Pons (tissue), 1 donor: ENCODE data around the gene SPRED1.

Experiments
- DNase-seq: peaks from one replicate; pipeline ENCODE4 v3.0.0-alpha.2; 2016; ENCODE audit warnings: low spot score

SPRED1 gene

DNA sequence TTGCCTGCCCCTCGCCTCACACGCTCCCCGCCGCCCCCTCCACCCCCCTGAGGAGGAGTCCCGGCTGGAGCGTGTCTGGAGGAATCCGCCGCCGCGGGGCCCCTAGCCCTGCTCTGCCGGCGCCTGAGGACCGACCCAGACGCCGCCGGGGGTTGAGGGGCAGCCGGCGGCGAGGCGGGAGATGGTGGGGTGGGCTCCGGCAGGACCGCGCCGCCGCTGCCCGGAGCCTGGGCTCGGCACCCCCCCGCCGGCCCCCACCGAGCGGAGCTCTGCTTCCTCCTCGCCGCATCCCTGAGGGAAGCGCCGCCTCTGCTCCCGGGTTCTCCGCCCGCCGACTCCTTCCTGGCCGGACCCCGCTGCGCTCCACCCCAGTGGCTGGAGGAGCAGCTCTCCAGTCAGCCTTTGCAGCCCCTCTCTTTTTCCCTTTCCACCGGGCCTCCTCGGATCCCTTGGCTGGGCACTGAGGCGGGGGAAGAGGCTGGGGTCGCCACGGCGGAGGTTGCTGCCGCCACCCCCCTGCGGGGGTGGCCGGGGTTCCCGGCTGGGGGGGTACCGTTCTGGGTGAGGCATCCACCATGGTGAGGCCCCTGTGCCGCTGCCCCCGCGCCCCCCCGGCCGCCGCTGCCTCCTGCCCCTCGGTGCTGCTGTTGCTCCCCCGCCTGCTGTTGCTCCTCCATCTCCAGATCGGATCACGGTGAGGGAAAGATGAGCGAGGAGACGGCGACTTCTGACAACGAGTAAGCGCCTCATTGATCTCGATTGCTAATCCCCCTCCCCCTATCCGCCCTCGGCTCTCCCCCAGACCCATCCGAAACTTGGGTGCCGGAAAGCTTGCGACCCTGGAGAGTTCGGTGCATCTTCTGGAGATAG lies at the start of gene SPRED1:
Gene SPRED1 (plus strand): TSS at position 356 of the 870 bp plus-strand sequence. CDS start 350 bp downstream, at position 706.
- DNase-seq: peak; percentile 52

GRCh38 chr15:38205526-38206272 lies 46.9 kb upstream of the SPRED1 start:
- no peak for DNase-seq

DNA sequence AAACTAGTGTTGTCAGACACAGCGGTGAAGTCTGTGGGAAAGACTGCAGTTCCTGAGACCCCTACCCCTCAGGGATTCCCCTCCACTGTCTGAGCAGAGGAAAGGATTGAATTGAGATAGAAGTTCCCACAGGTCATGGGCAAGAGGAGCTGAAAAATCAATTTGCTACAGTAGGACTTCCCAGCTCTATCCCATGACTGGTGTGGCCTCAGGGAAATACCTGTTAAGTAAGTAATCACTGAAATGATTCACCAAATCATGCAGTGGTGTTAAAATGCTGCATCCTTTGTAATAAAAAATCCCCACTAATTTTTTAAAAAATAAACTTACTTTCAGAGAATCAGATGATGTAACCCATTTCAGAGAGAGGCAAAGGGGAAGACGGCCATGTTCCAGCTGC lies 45.0 kb upstream of the SPRED1 start:
- no peak for DNase-seq

- no peak for DNase-seq
Measured at GRCh38 chr15:38208206-38208605, 44.4 kb upstream of the SPRED1 start.

GRCh38 chr15:38208779-38209178 lies 43.9 kb upstream of the SPRED1 start:
- DNase-seq: no peak

GRCh38 chr15:38211249-38211648 lies 41.4 kb upstream of the SPRED1 start:
- no peak for DNase-seq

DNA sequence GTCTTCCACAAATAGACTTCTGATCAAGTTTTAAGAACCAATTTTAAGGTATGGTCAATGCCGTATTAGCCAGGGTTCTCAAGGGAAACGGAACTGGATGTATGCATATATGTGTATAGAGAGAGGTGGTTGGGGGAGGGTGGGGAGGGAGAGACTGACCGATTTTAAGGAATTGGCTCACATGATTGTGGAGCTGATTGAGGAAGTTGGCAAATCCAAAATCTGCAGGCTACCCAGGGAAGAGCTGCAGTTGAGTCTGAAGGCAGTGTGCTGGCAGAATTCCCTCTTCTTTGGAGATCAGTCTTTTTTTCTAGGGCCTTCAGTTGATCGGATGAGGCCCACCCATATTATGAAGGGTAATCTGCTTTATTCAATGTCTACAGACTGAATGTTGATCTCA lies 40.8 kb upstream of the SPRED1 start:
- DNase-seq: no peak

GRCh38 chr15:38212729-38213351 lies 39.8 kb upstream of the SPRED1 start:
- DNase-seq: no peak

- DNase-seq: no peak
Measured at GRCh38 chr15:38213356-38213755, 39.3 kb upstream of the SPRED1 start.

- no peak for DNase-seq
Measured at GRCh38 chr15:38215707-38216106, 36.9 kb upstream of the SPRED1 start.

GRCh38 chr15:38216763-38217162 lies 35.9 kb upstream of the SPRED1 start:
- DNase-seq: no peak

DNA sequence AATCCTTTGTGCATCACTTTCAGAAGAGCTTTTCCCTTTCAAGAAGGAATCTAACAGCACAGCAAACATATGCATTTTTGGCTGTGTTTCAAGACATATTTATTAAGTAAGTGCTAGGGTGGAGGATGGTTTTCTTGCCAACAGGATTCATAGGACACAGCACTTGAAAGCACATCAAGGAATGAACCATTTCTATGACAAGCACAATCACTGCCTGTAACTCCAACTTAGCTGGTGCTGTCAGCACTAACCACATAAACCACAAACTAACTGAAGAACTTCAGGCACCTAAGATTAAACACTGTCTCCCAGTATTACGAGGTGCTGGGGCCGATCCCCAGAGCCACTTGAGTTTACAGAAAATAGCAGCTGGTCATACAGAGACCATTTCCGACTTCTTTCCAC lies 35.4 kb upstream of the SPRED1 start:
- no peak for DNase-seq

DNA sequence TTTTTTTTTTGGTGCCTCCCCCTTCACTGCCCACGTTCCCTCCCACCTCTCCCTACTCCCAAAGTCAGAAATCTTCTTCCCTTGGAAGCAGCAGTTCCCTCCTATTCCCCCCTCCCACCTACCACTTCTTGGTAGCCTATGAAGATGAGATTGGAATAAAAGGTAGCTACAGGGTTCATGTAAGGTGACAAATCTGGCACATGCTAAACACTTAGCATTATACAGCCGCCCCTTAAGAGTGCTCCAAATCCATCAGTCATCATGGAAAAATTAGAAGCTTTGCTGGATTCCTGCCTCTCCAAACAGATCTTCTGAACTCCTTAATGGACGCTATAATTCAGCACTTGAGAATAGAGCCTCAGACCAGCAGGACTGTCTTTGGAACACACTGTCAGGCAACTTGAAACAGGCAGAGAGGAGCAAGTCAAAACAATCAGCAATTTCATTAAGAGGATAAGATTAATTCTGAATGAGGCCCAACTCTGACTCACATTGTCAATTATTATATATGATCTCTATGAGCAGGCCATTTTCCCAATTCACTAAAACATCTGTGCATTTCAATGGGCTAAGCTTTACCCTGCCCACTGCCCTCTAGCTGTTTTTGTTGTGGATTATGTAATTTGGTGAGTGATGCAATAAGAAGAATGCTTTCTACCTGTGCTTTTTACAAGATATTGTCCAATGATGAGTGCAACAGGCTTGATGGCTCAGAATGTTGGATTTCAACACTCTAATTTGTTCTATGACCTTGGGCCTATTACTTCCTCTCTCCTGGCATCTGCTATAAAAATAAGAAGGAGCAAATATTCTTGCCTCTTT lies 34.6 kb upstream of the SPRED1 start:
- DNase-seq: no peak

- DNase-seq: peak; percentile 4
Measured at GRCh38 chr15:38220606-38221273, 31.9 kb upstream of the SPRED1 start.

GRCh38 chr15:38224486-38224885 lies 28.1 kb upstream of the SPRED1 start:
- DNase-seq: no peak

GRCh38 chr15:38225381-38225780 lies 27.3 kb upstream of the SPRED1 start:
- no peak for DNase-seq

GRCh38 chr15:38226608-38227266 lies 25.9 kb upstream of the SPRED1 start:
- peak; percentile 100 for DNase-seq

- peak; percentile 32 for DNase-seq
Measured at GRCh38 chr15:38227941-38228340, 24.7 kb upstream of the SPRED1 start.

DNA sequence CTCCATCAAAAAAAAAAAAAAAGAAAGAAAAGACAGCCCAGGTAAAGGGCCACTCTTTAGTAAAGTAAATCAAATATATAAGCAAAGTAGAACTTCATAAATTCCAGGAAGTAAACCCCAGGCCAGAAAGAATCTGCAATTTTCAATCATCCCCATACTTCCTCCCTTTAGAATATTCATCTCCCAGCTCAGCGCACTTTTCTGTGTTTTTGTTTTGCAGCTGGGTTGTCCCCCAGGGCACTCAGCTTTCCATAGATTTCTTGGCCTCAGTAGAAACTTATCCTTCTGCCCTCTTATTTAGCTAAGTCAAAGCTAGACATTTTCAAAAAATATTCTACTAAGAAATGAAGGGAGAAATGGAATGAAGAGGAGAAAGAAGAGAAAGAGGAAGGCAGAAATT lies 24.0 kb upstream of the SPRED1 start:
- peak; percentile 10 for DNase-seq

GRCh38 chr15:38229705-38230310 lies 22.8 kb upstream of the SPRED1 start:
- DNase-seq: peak; percentile 11
